NB4 (cell line): ENCODE data around the gene REPIN1.

Source experiments
- DNase-seq: peaks from one replicate; pipeline ENCODE4 v3.0.0; 2010; ENCODE audit warnings: low read depth
- H3K4me3 ChIP-seq: one replicate; pipeline ENCODE4 v1.5.1; 2011; ENCODE audit warnings: mild to moderate bottlenecking, low read depth, low read length, moderate library complexity
- MYC ChIP-seq: IDR thresholded peaks from 2 replicates; pipeline ENCODE4 v1.6.1; 2011; ENCODE audit warnings: low read depth, low read length
- POLR2A ChIP-seq: IDR thresholded peaks from 2 replicates; pipeline ENCODE4 v1.6.1; 2011; ENCODE audit warnings: mild to moderate bottlenecking; ENCODE audit not compliant: insufficient read length; ENCODE audit errors: extremely low read depth
- TF ChIP-seq, protein P1 (sequence below): IDR thresholded peaks from one replicate; pipeline ENCODE4 v1.5.1; 2012; ENCODE audit warnings: low read depth, low read length
- TF ChIP-seq, protein P2 (sequence below): IDR thresholded peaks from 2 replicates; pipeline ENCODE4 v1.6.1; 2011; ENCODE audit warnings: low read depth, low read length

REPIN1 gene

DNA sequence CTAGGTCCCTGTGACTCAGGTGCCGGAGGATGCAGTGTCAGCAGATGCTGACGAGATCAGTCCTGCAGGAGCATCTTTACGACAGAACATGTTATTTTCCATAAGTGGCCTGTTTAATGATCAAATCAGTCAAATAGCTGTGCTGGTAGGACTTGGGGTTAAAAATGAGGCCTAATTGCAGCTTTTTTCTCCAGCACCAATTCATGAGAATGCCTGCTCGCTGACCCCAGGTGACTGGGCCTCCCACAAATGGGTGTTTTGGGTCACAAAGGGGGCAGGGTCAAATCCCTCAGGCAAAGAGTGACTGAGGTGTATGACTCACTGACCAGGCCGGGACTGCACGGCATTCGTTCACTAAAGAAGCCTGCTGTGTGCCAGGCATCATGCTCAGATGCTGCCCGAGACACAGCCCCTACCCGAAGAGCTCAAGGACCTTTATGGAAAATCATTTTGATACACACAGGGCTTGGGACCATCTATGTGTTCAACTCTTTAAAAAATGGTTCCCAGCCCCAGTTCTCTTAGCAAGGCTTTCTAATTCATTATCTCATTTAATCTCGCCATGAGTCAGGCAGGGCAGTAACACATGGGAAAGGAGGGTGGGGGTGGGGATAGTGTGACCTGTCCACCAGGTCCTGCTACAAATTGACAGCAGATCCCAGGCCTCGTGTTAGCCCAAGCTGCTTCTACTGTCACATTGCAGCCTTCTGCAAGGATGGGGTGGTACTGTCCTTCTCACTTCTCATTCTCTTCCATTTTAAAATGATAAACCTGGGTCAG is 31.6 kb downstream of the REPIN1 start:
- no peak for TF ChIP-seq MYC
- TF ChIP-seq, protein P1, sequence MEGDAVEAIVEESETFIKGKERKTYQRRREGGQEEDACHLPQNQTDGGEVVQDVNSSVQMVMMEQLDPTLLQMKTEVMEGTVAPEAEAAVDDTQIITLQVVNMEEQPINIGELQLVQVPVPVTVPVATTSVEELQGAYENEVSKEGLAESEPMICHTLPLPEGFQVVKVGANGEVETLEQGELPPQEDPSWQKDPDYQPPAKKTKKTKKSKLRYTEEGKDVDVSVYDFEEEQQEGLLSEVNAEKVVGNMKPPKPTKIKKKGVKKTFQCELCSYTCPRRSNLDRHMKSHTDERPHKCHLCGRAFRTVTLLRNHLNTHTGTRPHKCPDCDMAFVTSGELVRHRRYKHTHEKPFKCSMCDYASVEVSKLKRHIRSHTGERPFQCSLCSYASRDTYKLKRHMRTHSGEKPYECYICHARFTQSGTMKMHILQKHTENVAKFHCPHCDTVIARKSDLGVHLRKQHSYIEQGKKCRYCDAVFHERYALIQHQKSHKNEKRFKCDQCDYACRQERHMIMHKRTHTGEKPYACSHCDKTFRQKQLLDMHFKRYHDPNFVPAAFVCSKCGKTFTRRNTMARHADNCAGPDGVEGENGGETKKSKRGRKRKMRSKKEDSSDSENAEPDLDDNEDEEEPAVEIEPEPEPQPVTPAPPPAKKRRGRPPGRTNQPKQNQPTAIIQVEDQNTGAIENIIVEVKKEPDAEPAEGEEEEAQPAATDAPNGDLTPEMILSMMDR = no peak
- TF ChIP-seq, protein P2, sequence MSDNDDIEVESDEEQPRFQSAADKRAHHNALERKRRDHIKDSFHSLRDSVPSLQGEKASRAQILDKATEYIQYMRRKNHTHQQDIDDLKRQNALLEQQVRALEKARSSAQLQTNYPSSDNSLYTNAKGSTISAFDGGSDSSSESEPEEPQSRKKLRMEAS = no peak
- TF ChIP-seq POLR2A = no peak
- DNase-seq = no peak
- H3K4me3 ChIP-seq = no peak overlapping the region

DNA sequence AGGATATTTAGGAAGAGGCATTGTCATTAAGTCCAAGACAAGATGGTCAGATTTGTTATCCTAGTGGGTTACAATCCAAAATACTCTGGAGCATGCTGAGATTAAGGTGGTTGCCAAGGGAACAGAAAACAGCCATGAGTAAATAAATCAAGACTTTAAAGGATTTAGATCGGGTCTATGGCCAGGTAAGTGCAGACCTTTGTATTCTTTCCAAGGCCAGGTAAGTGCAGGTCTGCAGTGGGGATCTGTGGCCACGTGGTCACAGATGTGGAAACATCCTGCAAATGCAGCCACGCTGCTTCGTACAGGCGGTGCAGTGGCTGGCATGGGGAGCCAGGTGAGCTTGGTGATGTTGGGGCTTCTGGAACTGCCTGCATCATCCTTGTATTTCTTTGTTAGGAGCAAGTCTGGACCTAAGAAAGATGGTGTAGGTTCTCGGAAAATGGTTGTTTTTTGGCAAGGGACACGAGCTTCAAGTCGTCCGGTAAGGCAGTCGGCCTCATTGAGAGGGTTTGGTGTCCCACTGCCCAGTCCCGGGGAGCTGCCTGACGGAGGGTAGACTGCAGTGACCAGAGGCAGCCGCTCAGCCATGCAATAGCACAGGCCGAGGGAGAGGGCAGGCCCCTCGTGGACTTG is 32.3 kb downstream of the REPIN1 start:
- no peak for DNase-seq
- TF ChIP-seq, protein P1 = no peak
- TF ChIP-seq, protein P2 = no peak
- H3K4me3 ChIP-seq = no peak overlapping the region

DNA sequence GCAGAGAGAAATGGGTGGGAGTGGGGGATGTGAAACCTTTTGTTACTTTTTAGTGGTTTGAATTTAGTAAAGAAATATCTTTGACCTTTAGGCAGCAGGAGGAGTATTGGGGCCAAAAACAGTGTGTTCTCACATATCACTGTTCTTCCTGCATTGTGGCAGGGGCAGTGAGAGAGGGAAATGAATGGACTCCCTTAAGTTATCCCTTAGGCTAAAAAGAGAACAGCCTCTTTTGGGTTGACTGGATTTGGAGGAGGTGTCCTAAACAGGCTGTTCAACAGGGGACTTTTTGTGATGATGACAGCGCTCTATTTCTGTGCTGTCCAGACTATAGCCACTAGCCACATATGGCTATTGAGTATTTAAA is 32.8 kb downstream of the REPIN1 start:
- H3K4me3 ChIP-seq = no peak overlapping the region
- TF ChIP-seq, protein P2 = no peak
- no peak for TF ChIP-seq POLR2A
- no peak for TF ChIP-seq MYC
- DNase-seq = no peak

DNA sequence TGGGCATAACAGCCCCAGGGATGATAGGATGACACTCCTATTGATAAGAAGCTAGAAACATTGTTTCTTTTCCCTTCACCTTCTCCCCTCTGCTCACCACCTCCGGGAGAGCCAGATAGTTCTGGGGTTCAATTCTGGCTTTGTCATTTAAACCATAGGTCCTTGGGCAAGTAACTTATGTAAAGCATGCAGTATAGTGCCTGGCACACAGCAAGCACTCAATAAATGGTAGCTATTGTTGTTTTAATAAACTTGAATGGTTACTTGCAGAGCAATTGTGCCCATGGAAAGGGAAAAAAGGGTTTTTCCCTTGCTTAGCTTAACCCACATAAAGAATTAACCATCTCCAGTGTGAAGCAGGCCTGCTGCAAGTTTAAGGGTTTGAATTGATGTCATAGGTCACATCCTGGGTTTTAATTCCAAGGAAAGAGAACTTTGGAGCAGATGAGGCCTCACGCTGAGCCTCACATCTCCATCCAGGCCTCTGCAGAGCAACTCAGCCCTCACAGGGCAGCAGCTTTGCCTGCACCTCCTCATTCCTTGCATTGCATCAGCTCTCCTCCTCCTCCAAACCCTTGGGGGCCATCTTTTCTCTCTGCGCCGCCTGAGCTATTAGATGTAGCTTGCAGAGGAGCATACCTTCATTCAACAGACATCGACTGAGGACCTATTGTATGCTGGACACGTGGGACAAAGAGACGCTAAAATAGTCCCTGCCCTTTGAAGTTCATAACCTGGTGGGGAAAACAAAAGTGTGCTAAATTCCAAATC is 33.4 kb downstream of the REPIN1 start:
- TF ChIP-seq, protein P2 = no peak
- TF ChIP-seq MYC (no peak), POLR2A (no peak)
- TF ChIP-seq, protein P1 = no peak
- DNase-seq = no peak
- no peak overlapping the region for H3K4me3 ChIP-seq

DNA sequence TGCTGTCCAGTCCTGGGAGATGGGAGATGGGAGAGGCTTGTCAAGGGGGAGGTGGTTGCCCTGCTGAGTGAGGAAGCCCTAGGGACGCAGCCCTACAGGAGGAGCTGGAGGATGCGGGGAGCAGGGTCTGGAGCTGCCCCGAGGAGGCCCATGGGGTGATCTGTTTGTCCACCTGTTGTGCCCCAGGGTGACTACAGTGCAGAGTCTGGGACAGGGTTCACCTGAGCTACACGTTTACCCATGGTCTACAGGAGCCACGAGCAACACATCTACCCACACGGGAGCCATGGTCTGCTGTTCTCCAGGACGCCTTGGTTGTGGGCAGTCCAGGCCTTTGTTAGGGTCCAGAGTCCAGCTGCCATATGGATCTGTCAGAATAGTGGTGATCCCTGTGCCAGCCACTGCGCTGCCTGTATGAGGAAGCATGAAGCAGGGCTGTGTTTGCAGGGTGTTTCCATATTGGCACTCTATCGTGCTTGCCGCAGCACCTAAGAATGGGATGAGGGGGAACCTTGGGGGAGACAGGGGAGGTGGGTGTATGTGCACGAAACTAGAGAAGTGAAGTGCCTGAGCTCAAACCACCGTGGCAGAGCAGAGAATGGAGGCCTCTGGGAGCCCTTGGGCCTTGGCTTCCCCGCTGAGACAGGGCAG is 34.2 kb downstream of the REPIN1 start:
- no peak for DNase-seq
- no peak for TF ChIP-seq MYC
- TF ChIP-seq, protein P1 = no peak
- TF ChIP-seq, protein P2 = no peak
- no peak for TF ChIP-seq POLR2A
- H3K4me3 ChIP-seq = no peak overlapping the region
